Brain microvascular endothelial cell (primary cell): ENCODE data around the gene UGGT1.

Experiments used
- DNase-seq: peaks from one replicate; pipeline ENCODE4 v3.0.0-alpha.2; 2020
- H3K27ac ChIP-seq: fragments of 250-450 bp; sonication (Bioruptor Pico); 2 replicates; pipeline ENCODE4 v1.5.1; 2020; ENCODE audit warnings: mild to moderate bottlenecking, moderate library complexity
- H3K27me3 ChIP-seq: fragments of 250-450 bp; sonication (Bioruptor Pico); replicated peaks from 2 replicates; pipeline ENCODE4 v1.5.1; 2020; ENCODE audit warnings: mild to moderate bottlenecking
- H3K36me3 ChIP-seq: fragments of 250-450 bp; sonication (Bioruptor Pico); replicated peaks from 2 replicates; pipeline ENCODE4 v1.5.1; 2020; ENCODE audit warnings: mild to moderate bottlenecking
- H3K4me3 ChIP-seq: 2 replicates; pipeline ENCODE4 v1.5.1; 2011; ENCODE audit warnings: low read depth, mild to moderate bottlenecking, control low read depth, low read length, moderate library complexity
- in situ Hi-C: cut with HindIII; loops from 2 replicates; pipeline ENCODE4 v1.10.0; 2017; ENCODE audit warnings: low sequenced_read_pairs, low pct_ligation_motif_present
- TF ChIP-seq, protein P1 (sequence below): IDR thresholded peaks from 2 replicates; pipeline ENCODE4 v1.5.1; 2011; ENCODE audit warnings: low read depth, mild to moderate bottlenecking, moderate library complexity, low read length, control low read depth, inconsistent platforms; ENCODE audit errors: missing control alignments

The UGGT1 gene

GRCh38 chr2:128159437-128159836 lies 68.4 kb downstream of the UGGT1 start:
- H3K4me3 ChIP-seq, result no peak overlapping the region
- H3K27me3 ChIP-seq, result no peaks in the 10 kb centered on the region
- no peak for DNase-seq
- H3K36me3 ChIP-seq, result peaks cover 23% of the 10 kb centered on the region
- TF ChIP-seq, protein P1, sequence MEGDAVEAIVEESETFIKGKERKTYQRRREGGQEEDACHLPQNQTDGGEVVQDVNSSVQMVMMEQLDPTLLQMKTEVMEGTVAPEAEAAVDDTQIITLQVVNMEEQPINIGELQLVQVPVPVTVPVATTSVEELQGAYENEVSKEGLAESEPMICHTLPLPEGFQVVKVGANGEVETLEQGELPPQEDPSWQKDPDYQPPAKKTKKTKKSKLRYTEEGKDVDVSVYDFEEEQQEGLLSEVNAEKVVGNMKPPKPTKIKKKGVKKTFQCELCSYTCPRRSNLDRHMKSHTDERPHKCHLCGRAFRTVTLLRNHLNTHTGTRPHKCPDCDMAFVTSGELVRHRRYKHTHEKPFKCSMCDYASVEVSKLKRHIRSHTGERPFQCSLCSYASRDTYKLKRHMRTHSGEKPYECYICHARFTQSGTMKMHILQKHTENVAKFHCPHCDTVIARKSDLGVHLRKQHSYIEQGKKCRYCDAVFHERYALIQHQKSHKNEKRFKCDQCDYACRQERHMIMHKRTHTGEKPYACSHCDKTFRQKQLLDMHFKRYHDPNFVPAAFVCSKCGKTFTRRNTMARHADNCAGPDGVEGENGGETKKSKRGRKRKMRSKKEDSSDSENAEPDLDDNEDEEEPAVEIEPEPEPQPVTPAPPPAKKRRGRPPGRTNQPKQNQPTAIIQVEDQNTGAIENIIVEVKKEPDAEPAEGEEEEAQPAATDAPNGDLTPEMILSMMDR, result no peak
- in situ Hi-C loops, result no loop called here
- H3K27ac ChIP-seq, result no peak overlapping the region

DNA sequence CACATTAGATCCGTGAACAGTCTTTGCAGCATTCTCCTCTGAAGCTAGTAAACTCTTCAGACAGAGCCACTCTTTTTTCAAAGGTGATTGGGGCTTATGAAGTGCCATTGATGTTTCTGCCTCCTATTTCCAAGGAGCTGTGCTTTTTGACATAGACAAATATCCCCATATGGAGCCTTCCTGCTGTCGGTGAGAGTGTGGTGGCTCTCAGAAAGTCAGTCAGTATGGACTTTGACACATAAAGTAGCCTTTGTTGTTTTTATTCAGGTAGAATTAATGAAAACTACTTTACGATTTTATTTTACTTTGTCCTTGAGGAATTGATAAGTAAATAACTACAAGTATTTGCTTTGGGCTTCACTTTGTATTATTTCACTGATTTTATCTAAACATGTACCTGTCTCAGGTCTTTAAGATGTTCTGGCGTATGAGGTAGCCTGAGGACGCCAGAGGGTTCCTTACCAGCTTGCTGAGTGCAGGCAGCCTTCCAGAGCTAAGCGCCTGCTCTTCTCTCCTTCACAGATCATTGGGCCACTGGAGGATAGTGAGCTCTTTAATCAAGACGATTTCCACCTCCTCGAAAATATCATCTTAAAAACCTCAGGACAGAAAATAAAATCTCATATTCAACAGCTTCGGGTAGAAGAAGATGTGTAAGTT lies 69.7 kb downstream of the UGGT1 start:
- Histone ChIP-seq H3K27me3 (no peaks in the 10 kb centered on the region), H3K4me3 (no peak overlapping the region), H3K36me3 (peaks cover 20% of the 10 kb centered on the region), H3K27ac (no peak overlapping the region)
- DNase-seq, result no peak
- in situ Hi-C loops, result no loop called here
- TF ChIP-seq, protein P1, result no peak

- Histone ChIP-seq H3K27me3 (no peaks in the 10 kb centered on the region), H3K36me3 (peaks cover 20% of the 10 kb centered on the region), H3K27ac (no peak overlapping the region), H3K4me3 (no peak overlapping the region)
- no peak for DNase-seq
- in situ Hi-C loops, result no loop called here
- TF ChIP-seq, protein P1, result no peak
Observed at GRCh38 chr2:128162266-128162665, 71.3 kb downstream of the UGGT1 start.

DNA sequence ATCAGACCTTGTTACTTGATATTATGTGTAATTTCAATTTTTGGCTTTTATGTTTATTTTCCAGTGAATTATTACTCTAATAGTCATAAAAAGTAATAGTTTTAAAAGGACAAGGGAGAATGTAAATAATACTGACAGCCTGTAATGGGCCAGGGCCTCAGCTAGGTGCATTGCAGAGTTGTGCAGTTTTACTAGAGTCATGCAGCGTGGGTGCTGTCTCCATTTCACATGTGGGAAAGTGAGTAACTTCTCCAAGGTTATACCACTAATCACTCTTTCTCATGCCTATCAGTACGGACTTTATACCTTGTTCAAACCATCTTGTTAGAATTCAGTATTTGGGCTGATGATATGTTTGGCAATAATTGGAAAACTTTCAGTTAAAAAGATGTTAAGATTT lies 73.3 kb downstream of the UGGT1 start:
- H3K36me3 ChIP-seq, result peaks cover 11% of the 10 kb centered on the region
- H3K27ac ChIP-seq, result no peak overlapping the region
- no peak for DNase-seq
- no peaks in the 10 kb centered on the region for H3K27me3 ChIP-seq
- in situ Hi-C loops, result no loop called here
- TF ChIP-seq, protein P1, result no peak
- H3K4me3 ChIP-seq, result no peak overlapping the region

DNA sequence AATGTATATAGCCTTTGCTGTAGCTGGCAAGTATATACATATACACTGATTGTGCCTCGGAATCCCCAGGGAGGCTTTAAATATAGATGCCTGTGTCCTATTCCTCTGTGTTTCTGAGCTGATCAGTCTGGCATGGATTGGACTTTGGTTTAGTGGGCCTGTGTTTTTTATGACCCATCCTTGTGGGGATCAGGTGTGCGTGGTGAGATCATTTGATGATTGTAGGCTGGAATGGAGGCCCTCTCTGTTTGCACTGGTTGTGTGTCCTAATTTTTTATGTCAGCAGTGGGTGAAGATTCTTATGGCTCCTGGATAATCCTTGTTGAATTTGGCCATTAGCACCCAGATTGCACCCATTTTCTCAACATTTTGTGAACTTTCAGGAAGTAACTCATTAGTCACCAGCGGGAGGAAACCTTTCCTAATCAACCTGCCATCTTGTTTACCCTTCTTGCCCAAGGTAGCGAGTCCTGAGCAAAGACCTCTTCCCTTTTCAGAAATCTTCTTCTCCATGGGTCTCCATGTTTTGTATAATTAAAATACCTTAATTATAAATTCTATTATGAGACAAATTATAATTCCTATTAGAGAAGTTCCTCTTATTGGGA lies 75.8 kb downstream of the UGGT1 start:
- in situ Hi-C loops, result no loop called here
- Histone ChIP-seq H3K27ac (no peak overlapping the region), H3K36me3 (peaks cover 19% of the 10 kb centered on the region), H3K27me3 (no peaks in the 10 kb centered on the region), H3K4me3 (no peak overlapping the region)
- no peak for DNase-seq
- TF ChIP-seq, protein P1, result no peak
